GM12864 (cell line): ENCODE data around the gene PGAP6.

ENCODE experiments used
- DNase-seq: peaks from one replicate; pipeline ENCODE4 v3.0.0-alpha.2; 2011; ENCODE audit warnings: low read depth
- H3K4me3 ChIP-seq: 2 replicates; pipeline ENCODE4 v1.5.1; 2011; ENCODE audit warnings: mild to moderate bottlenecking, low read depth, low read length, control low read depth
- TF ChIP-seq, protein P1 (sequence below): IDR thresholded peaks from 2 replicates; pipeline ENCODE4 v1.5.1; 2011; ENCODE audit warnings: low read depth, mild to moderate bottlenecking, moderate library complexity, low read length, control low read depth, inconsistent platforms; ENCODE audit errors: missing control alignments

The PGAP6 gene

DNA sequence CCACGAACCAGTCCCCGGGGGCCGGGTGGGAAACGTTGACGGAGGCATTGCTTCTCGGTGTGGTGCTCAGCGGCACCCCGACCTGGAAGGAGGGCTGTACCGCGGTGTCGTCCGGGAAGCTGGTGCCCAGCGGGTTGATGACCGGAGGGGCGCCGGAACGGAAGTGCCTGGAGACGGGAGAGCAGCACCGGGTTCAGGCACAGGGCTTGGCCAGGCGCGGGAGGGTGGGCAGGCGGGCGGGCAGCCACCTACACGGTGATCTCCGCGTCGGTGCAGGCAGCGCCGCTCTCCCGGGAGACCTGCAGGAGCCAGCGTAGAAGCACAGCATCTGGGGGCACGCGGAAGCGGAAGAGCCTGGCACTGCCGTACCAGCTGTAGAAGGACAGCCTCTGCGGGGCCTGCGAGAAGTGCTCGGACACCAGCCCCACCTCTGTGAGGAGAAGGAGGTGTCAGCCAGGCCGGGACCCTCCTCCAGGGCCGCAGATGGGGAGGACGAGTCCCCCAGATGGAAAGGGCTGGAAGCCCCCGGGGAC, 4.3 kb downstream of the PGAP6 start:
- no peak for DNase-seq
- no peak overlapping the region for H3K4me3 ChIP-seq

DNA sequence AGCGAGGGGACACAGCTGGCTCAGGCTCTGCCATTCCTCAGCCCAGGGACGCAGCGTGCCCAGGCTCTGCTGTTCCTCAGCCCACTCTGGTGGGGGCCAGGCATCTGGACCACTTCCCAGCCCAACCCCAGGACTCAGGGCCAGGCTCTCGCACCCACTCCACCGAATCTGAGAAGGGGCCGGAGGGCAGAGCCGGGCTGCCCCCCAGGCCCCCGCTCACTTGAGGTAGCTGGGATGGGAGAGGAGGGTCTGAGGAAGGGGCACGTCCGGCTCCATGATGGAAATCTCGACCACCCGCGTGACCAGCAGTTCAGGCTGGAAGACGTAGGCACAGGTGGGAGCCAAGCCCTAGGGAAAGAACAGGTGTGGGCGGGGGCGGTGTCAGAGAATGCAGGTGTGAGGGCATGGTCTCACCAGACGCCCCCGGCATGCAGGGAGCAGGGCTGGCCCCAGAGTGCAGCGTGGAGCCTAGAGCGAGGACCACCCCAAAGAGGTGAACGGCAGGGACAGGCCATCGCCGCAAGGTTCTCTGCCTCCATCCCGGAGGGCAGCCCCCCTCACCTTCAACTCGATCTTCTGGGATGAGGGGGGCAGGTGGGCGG, 4.9 kb downstream of the PGAP6 start:
- DNase-seq = no peak
- H3K4me3 ChIP-seq = no peak overlapping the region
- TF ChIP-seq, protein P1, sequence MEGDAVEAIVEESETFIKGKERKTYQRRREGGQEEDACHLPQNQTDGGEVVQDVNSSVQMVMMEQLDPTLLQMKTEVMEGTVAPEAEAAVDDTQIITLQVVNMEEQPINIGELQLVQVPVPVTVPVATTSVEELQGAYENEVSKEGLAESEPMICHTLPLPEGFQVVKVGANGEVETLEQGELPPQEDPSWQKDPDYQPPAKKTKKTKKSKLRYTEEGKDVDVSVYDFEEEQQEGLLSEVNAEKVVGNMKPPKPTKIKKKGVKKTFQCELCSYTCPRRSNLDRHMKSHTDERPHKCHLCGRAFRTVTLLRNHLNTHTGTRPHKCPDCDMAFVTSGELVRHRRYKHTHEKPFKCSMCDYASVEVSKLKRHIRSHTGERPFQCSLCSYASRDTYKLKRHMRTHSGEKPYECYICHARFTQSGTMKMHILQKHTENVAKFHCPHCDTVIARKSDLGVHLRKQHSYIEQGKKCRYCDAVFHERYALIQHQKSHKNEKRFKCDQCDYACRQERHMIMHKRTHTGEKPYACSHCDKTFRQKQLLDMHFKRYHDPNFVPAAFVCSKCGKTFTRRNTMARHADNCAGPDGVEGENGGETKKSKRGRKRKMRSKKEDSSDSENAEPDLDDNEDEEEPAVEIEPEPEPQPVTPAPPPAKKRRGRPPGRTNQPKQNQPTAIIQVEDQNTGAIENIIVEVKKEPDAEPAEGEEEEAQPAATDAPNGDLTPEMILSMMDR = no peak

More for the DNA sequence above, 4.3 kb downstream of the PGAP6 start:
- TF ChIP-seq, protein P1 = no peak

GRCh38 chr16:375927-376816, 5.6 kb downstream of the PGAP6 start:
- TF ChIP-seq, protein P1 = no peak
- H3K4me3 ChIP-seq = no peak overlapping the region
- DNase-seq = no peak

GRCh38 chr16:375212-375611, 6.6 kb downstream of the PGAP6 start:
- TF ChIP-seq, protein P1 = no peak
- DNase-seq = no peak
- H3K4me3 ChIP-seq = no peak overlapping the region

GRCh38 chr16:374616-374926, 7.2 kb downstream of the PGAP6 start:
- no peak overlapping the region for H3K4me3 ChIP-seq
- DNase-seq = no peak
- TF ChIP-seq, protein P1 = no peak

DNA sequence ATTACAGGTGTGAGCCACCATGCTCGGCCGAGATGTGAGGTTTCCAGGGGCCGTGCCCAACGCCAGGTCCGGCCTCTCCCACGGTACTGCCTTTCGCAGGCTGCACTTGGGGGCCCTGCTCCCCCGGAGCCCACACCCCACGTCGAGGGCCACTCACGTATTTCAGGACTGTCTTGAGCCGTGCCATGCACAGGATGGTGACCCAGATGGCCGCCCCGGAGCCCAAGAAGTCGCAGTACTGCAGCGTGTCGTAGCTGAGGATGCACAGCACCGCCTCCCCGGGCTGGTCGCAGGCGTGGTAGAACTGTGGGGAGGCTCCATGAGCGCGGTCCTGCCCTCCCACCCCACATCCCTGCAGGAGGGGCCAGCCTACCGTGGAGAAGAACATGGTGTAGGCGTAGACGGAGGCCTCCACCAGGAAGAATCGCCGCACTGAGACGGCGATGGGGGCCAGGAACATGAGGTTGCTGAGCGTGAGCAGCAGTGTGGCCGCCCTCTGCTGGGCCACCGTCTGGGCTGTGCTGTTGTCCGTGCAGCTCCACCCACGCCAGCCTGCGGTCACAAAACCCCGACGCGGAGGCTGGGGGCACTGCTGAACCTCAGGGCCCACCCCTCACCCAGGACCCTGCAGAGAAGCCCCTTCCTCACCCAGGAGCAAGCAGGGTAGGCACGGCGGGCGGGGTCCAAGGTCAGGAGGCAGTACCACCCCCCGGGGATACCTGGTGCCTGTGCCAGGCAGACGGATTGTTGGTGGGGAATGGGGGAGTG, 7.7 kb downstream of the PGAP6 start:
- no peak overlapping the region for H3K4me3 ChIP-seq
- DNase-seq = no peak
- TF ChIP-seq, protein P1 = no peak
